Ishikawa (cell line): ENCODE data around the gene SPIB.

Experiments used
- CEBPB ChIP-seq: IDR thresholded peaks from 2 replicates; pipeline ENCODE4 v1.6.1; 2012
- CREB1 ChIP-seq: IDR thresholded peaks from 2 replicates; pipeline ENCODE4 v1.6.1; 2012; ENCODE audit warnings: low read depth
- EGR1 ChIP-seq: IDR thresholded peaks from 2 replicates; pipeline ENCODE4 v1.6.1; 2012
- EP300 ChIP-seq: IDR thresholded peaks from 2 replicates; pipeline ENCODE4 v1.6.1; 2012; ENCODE audit warnings: borderline replicate concordance
- FOXM1 ChIP-seq: IDR thresholded peaks from 2 replicates; pipeline ENCODE4 v1.6.1; 2012; ENCODE audit warnings: low read depth, borderline replicate concordance
- NFIC ChIP-seq: IDR thresholded peaks from 2 replicates; pipeline ENCODE4 v1.6.1; 2012
- RAD21 ChIP-seq: IDR thresholded peaks from 2 replicates; pipeline ENCODE4 v1.6.1; 2012; ENCODE audit warnings: low read depth
- TAF1 ChIP-seq: IDR thresholded peaks from 2 replicates; pipeline ENCODE4 v1.6.1; 2012; ENCODE audit warnings: low read depth, mild to moderate bottlenecking
- TCF12 ChIP-seq: IDR thresholded peaks from 2 replicates; pipeline ENCODE4 v1.6.1; 2012; ENCODE audit warnings: low read depth
- TEAD4 ChIP-seq: IDR thresholded peaks from 2 replicates; pipeline ENCODE4 v1.6.1; 2012
- YY1 ChIP-seq: IDR thresholded peaks from 2 replicates; pipeline ENCODE4 v1.6.1; 2012; ENCODE audit warnings: low read depth
- ZBTB7A ChIP-seq: IDR thresholded peaks from 2 replicates; pipeline ENCODE4 v1.6.1; 2012; ENCODE audit warnings: low read depth
- TF ChIP-seq, protein P1 (sequence below): IDR thresholded peaks from 2 replicates; pipeline ENCODE4 v1.6.1; 2012; ENCODE audit warnings: low read depth, mild to moderate bottlenecking
- TF ChIP-seq, protein P2 (sequence below): IDR thresholded peaks from 2 replicates; pipeline ENCODE4 v1.6.1; 2012
- TF ChIP-seq, protein P3 (sequence below): IDR thresholded peaks from 2 replicates; pipeline ENCODE4 v1.6.1; 2012

SPIB gene

DNA sequence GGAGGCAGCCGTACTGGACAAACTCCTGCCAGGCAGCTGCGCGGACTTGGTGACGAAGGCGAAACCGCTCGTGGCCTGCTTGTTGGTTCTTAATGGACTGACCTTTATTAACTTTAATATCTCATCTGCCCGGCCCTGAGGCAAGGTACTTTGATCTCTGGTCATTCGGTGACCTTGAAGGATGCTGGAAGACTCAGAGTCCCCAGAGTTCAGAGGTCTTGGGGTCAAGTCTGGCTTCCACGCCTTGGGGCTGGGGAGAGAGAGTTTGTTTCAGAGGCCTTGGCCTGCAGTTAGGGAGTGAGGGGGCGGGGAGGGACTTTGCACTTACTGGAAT lies 47.9 kb downstream of the SPIB start:
- TF ChIP-seq CEBPB (no peak), EP300 (no peak), TAF1 (no peak), ZBTB7A (no peak), TCF12 (no peak), NFIC (no peak), CREB1 (no peak), FOXM1 (no peak), YY1 (no peak), TEAD4 (no peak), RAD21 (no peak), EGR1 (no peak)
- TF ChIP-seq, protein P1, sequence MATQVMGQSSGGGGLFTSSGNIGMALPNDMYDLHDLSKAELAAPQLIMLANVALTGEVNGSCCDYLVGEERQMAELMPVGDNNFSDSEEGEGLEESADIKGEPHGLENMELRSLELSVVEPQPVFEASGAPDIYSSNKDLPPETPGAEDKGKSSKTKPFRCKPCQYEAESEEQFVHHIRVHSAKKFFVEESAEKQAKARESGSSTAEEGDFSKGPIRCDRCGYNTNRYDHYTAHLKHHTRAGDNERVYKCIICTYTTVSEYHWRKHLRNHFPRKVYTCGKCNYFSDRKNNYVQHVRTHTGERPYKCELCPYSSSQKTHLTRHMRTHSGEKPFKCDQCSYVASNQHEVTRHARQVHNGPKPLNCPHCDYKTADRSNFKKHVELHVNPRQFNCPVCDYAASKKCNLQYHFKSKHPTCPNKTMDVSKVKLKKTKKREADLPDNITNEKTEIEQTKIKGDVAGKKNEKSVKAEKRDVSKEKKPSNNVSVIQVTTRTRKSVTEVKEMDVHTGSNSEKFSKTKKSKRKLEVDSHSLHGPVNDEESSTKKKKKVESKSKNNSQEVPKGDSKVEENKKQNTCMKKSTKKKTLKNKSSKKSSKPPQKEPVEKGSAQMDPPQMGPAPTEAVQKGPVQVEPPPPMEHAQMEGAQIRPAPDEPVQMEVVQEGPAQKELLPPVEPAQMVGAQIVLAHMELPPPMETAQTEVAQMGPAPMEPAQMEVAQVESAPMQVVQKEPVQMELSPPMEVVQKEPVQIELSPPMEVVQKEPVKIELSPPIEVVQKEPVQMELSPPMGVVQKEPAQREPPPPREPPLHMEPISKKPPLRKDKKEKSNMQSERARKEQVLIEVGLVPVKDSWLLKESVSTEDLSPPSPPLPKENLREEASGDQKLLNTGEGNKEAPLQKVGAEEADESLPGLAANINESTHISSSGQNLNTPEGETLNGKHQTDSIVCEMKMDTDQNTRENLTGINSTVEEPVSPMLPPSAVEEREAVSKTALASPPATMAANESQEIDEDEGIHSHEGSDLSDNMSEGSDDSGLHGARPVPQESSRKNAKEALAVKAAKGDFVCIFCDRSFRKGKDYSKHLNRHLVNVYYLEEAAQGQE: no peak
- TF ChIP-seq, protein P2, sequence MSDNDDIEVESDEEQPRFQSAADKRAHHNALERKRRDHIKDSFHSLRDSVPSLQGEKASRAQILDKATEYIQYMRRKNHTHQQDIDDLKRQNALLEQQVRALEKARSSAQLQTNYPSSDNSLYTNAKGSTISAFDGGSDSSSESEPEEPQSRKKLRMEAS: no peak
- TF ChIP-seq, protein P3, sequence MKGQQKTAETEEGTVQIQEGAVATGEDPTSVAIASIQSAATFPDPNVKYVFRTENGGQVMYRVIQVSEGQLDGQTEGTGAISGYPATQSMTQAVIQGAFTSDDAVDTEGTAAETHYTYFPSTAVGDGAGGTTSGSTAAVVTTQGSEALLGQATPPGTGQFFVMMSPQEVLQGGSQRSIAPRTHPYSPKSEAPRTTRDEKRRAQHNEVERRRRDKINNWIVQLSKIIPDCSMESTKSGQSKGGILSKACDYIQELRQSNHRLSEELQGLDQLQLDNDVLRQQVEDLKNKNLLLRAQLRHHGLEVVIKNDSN: no peak

DNA sequence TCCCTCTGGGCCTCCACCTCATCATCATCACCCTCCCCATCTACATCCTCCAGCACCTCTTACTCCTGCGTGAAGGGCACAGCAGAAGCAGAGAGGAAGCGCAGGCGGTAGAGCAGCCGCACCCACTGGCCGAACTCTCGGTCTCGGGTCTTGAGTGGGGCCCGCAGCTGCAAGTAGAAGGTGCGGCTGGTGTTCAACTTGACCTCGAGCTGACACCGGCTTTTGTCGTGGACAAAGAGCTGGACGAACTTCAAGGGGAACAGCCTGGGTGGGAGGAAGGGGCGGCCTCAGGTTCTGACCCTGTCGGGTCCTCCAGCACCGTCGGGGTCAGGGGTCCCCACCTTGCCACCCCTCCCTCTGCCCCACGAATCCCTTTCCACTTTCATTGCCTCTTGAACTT lies 48.8 kb downstream of the SPIB start:
- TF ChIP-seq CREB1 (no peak), FOXM1 (no peak), EGR1 (no peak), RAD21 (no peak), CEBPB (no peak), TEAD4 (no peak), TCF12 (no peak), NFIC (no peak)
- TF ChIP-seq, protein P2: no peak
- TF ChIP-seq, protein P1: no peak
- TF ChIP-seq, protein P3: no peak

DNA sequence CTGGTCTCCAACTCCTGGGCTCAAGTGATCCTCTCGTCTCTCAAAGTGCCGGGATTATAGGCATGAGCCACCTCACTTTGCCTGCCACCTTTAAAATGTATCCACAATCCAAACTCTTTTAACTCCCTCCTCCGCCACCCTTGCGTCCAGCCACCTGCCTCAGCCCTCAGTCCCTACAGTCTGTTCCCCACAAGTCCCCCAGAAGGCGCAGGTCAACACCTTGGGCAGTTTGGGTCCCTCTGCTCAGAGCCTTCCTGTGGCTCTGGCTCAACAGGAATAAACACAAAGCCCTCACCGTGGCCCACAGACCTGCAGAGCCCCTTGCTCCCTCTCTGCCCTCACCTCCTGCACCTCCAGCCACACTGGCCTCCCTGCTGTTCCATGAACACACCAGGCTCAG lies 50.1 kb downstream of the SPIB start:
- TF ChIP-seq, protein P2: no peak
- TF ChIP-seq RAD21: no peak
- TF ChIP-seq TEAD4: no peak
- TF ChIP-seq, protein P1: no peak
- TF ChIP-seq YY1: no peak
- TF ChIP-seq EP300: no peak
- TF ChIP-seq FOXM1: no peak
- TF ChIP-seq, protein P3: no peak
- TF ChIP-seq TCF12: no peak
- no peak for TF ChIP-seq NFIC
- TF ChIP-seq ZBTB7A: no peak

DNA sequence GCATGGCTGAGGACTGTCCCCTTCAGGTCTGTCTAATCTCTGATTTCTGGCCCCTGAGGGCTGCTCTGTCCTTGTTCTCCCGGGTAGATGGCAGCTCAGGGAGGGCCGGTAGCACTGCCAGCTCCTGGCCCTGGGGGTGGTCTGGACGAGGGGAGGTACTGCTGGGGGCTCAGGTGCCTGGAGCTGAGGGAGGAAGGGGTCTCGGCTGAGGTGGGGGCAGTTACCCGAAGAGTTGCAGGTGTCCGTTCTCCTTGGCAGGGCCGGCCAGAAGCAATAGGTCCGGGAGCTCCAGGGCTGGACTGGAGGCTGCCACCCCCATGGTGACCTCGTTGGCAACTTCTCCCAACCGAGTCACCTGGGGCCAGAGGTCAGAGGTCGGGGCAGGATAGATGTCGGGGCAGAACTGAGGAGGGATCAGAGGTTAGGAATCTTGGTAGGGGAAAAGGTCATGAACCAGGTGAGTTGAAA lies 56.4 kb downstream of the SPIB start:
- TF ChIP-seq, protein P1: no peak
- TF ChIP-seq TCF12 (no peak), TAF1 (no peak), CEBPB (no peak)
- TF ChIP-seq, protein P2: no peak
